Limb (tissue), 2 donors: ENCODE measurements around the gene NAALADL1.

ENCODE experiments used
- DNase-seq, 2 donors: peaks; one replicate each; pipeline ENCODE4 v3.0.0-alpha.2; 2016; ENCODE audit errors: extremely low spot score in 2 of 2

The NAALADL1 gene, protein sequence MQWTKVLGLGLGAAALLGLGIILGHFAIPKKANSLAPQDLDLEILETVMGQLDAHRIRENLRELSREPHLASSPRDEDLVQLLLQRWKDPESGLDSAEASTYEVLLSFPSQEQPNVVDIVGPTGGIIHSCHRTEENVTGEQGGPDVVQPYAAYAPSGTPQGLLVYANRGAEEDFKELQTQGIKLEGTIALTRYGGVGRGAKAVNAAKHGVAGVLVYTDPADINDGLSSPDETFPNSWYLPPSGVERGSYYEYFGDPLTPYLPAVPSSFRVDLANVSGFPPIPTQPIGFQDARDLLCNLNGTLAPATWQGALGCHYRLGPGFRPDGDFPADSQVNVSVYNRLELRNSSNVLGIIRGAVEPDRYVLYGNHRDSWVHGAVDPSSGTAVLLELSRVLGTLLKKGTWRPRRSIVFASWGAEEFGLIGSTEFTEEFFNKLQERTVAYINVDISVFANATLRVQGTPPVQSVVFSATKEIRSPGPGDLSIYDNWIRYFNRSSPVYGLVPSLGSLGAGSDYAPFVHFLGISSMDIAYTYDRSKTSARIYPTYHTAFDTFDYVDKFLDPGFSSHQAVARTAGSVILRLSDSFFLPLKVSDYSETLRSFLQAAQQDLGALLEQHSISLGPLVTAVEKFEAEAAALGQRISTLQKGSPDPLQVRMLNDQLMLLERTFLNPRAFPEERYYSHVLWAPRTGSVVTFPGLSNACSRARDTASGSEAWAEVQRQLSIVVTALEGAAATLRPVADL

DNA sequence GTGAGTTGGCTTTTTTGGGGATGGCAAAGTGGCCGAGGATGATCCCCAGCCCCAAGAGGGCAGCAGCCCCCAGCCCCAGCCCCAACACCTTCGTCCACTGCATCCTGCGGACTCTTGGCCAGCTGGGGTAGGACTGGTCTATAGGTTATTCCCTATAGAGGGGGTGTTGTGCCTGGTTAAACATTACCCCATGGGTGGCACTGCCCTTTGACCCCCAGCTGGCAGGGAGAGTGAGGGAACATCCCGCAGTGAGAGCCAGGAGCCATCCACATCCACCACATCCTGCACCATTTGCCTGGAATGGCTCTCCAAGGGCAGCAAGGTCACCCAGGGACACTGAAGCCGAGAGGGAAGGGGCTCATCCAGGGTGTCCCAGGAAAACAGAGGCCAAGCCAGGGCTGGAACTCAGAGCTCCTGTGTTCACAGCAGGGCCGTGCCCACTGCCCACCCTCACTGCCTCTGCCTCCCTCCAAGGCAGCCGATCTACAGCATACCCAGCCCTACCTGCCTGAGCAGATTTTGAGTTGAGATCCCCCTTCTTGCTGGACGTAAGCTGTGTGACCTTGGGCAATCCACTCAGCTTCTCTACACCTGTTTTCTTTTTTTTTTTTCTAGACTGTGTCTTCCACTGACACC is at the start of gene NAALADL1:
Gene NAALADL1, minus strand, starts transcription at position 135 of the 636 bp plus-strand sequence. Its CDS starts 32 bp downstream, at position 103.
- no peak for DNase-seq

DNA sequence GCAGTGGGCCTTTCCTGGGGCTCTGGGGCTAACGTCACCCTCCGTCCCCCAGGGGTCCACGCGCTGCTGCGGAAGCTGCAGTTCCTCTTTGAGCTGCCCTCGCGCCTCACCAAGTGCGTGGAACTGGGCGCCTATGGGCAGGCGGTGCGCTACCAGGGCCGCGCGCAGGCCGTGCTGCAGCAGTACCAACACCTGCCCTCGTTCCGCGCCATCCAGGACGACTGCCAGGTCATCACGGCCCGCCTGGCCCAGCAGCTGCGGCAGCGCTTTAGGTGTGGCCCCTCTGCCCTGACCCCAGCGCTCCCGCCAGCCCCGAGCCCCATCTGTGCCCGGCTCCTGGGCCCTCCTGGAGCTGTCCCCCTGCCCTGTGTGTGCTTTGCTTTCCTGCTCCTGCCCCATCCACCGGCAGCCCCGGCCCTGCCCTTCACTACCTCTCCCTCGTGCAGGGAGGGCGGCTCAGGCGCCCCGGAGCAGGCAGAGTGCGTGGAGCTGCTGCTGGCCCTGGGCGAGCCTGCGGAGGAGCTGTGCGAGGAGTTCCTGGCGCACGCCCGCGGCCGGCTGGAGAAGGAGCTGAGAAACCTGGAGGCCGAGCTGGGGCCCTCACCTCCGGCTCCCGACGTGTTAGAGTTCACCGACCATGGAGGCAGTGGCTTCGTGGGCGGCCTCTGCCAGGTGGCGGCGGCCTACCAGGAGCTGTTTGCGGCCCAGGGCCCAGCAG is 49.6 kb upstream of the NAALADL1 start:
- DNase-seq = no peak

DNA sequence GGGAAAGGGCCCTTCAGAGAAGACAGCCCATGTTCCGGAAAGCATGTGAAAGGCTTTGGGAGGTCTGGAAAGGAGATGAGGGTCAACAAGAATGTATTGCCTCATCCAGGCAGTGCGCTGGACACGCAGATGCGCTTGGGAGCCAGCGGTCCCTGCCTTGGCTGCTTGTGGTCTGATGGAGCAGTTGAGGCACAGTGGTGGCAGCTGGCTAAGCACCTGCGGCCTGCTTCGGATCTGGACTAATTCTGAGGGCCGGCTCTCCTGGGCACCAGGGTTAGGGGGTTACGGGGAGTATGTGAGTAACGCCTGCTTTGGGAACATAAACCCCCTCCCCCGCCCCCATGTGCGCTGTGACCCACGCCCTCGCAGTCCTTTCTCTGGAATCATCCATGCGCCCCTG is 48.7 kb upstream of the NAALADL1 start:
- no peak for DNase-seq

DNA sequence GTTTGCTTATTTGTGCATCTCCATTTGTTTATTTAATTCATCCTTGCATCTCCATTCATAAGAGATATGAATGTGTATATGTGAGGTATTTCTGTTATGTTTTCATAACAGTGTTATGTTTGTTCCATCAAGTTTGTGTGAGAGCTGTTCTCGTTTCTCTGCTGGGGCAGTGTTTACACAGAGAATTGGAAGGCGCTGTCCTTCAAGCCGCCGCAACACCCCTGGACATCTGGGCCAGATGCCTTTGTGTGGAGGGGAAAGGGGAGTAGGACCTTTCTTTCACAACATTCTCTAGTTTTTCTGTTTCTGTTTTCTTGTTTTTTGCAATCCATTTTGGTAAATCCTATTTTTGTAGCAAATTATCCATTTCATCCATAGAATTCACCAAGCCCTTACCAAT is 46.3 kb upstream of the NAALADL1 start:
- DNase-seq = no peak

DNA sequence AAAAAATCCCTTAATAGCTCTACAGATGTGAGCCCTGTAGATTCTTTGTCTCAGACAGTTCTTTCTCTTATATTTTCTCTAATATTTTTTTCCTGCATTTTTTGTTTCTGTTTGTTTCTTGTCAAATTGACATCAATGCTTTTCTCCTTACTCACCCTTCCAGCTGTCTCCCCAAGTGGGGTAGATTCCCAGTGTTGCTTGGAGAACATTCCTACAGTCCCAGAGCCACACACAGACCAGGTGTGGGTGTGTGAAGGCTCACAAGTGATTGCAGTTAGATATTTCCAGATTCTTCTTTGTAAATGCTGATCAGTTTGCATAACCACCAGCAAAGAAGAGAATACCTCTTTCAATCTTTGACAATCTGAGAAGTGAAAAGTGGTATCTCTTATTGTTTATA is 45.1 kb upstream of the NAALADL1 start:
- DNase-seq = no peak

DNA sequence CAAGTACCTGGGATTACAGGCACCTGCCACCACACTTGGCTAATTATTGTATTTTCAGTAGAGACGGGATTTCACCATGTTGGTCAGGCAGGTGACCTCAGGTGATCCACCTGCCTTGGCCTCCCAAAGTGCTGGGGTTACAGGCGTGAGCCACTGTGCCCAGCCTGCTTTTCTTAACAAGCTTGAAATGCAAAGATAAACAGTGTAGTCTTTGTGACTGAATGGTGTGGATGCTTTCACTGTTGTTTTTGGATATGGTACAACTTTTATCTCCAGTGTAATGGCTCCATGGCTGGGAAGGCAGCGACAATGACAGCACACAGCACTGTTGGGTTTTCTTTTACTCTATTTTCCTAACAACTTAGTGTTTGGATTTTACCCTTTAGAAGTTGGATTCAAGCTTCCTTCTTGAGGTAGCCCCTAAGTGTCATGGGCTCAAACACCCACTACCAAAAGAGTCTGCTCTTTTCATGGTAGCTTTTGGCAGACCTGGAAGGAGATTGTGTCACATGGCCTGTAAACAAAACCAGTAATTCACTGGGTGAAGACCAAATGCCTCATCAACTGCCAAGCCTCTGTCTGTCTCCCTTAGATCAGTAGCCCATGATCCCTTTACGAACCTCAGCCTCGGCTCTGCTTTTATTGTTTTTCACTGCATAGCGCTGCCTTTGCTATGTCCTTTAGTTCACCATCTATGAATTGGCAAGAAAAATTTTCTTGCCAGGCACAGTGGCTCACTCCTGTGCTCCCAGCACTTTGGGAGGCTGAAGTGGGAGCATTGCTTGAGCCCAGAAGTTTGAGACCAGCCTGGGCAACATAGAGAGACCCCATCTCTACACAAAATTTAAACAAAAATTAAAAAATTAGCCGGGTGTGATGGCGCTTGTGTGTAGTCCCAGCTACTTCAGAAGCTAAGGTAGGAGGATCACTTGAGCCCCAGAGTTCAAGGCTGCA is 44.1 kb upstream of the NAALADL1 start:
- no peak for DNase-seq

DNA sequence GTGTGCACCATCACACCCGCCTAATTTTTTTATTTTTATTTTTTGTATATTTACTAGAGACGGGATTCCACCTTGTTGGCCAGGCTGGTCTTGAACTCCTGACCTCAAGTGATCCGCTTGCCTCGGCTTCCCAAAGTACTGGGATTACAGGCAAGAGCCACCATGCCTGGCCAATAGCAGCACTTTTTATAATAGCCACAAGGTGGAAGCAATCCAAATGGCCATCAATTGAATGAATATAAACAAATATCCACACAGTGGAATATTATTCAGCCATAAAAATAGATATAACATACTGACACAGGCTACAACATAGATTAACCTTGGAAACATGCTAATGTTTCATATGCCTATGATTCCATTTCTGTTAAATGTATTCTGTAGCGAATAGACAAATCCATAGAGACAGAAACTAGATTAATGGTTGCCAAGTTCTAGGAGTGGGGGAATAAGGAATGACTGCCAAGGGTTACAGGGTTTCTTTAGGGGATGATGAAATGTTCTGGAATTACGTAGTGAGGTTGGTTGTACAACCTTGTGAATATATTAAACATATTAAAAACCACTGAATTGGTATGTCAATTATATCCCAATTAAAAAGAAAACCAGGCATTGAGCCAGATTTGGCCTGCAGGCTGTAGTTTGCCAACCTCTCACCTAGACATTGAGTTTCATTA is 42.5 kb upstream of the NAALADL1 start:
- DNase-seq = no peak

DNA sequence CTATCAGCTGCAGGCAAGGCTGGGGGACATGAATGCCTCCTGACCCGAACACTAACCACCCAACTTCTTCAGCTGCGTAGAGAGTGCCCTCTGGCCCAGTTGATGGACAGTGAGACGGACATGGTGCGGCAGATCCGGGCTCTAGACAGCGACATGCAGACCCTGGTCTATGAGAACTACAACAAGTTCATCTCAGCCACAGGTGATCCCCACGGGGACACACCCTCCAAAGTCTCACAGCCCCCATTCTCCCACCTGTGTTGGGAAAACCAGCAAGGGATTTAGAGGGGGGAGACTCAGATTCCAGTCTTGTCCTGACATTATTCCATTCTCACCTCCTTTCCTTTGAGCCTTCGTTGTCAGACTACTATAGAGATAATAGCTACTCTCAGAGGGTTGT is 38.6 kb upstream of the NAALADL1 start:
- DNase-seq = no peak

DNA sequence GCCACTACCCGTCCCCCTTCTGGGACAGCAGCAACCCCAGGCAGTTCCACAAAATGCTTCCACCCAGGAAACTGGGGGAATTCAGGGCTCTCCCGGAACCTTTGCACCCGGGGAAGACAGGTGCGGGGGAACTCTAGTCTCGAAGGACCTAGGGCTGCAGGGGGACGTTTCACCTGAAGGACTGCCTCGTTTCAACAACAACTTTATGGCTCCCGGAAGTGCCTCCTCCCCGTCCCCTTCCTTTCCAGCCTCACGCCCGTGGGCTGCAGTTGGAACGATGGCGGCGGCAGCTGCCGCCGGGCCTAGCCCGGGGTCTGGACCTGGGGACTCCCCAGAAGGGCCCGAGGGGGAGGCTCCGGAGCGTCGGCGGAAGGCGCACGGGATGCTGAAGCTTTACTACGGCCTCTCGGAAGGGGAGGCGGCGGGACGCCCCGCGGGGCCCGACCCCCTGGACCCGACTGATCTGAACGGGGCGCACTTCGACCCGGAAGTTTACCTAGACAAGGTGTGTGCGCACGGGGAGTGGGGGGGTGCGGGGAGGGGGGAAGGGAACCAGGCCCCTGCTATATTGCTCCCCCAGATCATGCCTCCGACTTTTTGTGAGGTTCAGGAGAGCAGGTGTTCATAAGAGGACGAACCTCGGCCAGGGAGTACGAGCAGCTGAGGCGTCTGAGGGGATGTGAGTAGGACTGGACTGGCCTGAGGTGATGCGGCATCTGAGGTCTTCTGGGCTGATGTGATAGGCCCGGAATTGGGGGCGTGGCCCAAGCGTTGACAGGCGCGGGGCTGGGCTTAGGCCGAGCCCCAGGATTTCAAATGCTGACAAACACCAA is 37.8 kb upstream of the NAALADL1 start, which contains the start of gene VPS51:
Gene VPS51, plus strand, starts transcription at position 241 of the 833 bp plus-strand sequence. Its CDS starts 37 bp downstream, at position 278.
- DNase-seq = peak; percentile 87 to 91

DNA sequence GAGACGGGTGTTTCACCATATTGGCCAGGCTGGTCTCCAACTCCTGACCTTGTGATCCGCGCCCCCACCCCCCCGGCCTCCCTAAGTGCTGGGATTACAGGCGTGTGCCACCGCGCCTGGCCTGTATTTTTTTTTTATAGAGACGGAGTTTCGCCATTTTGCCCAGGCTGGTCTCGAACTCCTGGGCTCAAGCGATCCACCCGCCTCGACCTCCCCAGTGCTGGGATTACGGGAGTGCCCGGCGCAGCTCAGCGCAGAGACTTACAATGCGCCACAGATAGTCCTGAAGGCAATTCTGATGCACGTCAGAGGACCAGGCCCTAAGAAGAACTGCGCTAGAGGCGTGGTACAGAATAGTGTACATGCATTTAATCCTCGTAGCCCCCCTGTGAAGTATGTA is 37.1 kb upstream of the NAALADL1 start:
- DNase-seq = no peak

DNA sequence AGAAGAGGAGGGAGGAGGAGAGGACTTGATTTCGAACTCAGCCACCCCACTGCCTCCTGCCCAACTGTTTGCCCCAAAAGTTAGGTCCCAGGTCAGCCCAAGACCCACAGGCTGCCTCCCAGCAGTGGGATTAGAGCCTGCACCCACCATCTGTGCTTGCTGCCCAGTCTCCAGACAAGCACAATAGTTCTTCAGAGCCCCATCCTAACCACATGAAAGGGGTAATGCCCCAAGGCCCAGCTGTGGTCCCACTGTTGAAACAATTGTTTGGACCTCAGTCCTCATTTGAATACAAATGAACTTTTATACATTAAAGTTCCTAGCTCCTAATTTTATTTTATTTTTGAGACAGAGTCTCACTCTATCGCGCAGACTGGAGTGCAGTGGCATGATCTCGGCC is 32.3 kb upstream of the NAALADL1 start:
- DNase-seq = no peak

DNA sequence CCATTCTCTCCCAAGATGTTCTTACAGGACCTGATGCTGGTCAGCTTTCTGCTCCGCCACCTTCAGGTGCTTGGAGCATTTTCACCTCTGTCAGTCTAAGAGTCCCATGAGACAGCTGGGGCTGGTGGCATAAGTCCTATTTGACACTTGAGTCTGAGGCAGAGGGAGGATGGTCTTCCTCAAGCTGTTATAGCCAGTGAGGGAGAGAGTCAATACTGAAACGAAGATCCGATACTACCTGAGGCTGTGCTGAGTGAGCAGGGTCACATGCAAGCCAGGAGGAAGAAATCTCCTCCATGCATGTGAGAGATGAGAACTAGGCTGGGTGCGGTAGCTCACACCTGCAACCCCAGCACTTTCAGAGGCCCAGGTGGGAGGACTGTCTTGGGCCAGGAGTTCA is 31.3 kb upstream of the NAALADL1 start:
- DNase-seq = no peak

DNA sequence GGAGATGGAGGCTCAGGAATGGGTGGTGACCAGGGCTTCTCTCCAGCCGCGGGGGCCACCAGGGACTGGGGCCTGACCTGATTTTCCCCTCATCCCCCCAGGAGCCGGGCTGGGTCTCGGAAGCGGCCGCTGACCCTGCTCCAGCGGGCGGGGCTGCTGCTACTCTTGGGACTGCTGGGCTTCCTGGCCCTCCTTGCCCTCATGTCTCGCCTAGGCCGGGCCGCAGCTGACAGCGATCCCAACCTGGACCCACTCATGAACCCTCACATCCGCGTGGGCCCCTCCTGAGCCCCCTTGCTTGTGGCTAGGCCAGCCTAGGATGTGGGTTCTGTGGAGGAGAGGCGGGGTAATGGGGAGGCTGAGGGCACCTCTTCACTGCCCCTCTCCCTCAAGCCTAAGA is 29.5 kb upstream of the NAALADL1 start:
- no peak for DNase-seq

DNA sequence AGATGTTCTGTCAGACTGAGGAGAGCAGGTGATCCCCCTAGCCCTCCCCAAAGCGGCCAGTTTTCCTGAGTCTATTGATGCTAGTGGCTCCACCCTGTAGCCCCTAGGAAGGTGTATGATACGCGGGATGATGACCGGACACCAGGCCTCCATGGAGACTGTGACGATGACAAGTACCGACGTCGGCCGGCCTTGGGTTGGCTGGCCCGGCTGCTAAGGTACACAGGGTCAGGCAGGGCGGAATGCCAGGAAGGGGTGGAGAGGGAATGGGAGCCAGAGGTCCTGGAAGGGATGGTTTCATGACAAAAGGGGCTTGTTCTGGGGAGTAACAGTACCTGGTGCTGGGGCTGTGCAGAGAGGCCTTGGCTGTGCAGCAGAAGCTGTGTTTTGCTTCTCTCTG is 28.9 kb upstream of the NAALADL1 start:
- DNase-seq = no peak

DNA sequence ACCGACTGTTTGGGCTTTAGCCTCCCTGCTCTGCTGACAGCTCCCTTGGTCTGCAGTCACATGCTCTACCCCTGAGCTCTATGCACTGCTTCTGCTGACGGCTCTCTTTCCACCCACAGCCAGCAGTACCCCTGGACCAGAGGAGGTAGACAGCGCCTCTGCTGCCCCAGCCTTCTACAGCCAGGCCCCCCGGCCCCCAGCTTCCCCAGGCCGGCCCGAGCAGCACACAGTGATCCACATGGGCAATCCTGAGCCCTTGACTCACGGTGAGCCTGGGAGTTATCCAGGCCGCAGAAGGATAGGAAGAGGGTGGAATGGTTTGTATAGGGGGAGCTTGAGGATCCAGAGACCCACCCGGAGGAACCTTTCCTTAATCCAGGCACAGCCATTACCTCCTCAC is 28.5 kb upstream of the NAALADL1 start:
- DNase-seq = no peak

DNA sequence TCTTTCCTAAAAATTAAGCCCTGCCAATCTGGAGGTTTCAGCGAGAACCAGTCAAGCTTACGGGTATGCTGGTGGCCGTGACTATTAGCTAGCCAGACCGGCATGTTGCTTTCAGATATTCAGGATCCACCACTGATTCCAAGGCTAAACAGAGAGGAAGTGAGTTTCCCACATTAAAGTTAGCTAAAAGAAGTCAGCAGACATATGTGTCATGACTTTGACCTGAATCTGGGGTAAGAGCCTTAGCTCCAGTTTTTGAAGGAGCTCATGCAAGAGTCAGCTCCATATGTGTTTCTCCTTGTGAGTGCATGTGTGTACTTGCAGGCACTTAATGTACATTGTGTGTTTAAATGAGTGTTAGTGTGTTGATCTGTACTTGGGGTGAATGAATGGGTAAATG is 27.1 kb upstream of the NAALADL1 start:
- DNase-seq = no peak

DNA sequence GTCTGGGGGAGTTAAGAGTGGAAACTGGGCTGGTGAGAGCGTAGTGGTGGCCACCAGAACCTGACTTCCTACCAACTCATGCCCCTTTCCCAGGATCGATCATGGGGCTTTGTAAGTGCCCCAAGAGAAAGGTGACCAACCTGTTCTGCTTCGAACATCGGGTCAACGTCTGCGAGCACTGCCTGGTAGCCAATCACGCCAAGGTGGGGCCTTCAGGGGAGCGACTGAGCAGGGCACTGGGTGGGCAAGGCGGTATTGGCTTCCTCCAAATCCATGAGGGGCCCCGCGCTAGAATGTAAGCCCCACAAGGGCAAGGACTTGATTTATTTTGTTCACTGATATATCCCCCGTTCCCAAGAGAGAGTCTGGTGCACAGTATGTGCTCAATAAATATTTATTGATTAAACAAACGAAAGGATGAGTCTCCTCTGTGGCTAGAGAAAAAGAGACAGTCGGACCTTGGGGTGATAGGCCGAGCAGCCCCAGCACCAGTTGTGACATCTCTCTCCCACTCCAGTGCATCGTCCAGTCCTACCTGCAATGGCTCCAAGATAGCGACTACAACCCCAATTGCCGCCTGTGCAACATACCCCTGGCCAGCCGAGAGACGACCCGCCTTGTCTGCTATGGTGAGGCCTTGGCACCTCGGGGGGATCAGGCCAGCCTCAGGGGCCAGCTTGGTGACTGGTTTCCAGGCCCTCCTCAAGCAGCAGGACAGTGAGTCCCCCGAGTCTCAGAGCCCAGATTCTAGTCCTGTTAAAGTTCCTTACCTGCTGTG is 26.4 kb upstream of the NAALADL1 start:
- no peak for DNase-seq
